ENCODE measurements around the gene PAK6.

PAK6 gene

GRCh38 chr15:40226736-40227135 is 12.1 kb upstream of the PAK6 start:
- Histone ChIP-seq H3K79me2 (ENCODE audit: low read length) (no peaks in the 10 kb centered on the region), H3K36me3 (replicated peaks; ENCODE audit: insufficient read depth, low read length) (peaks cover 9% of the 10 kb centered on the region), H3F3A (ENCODE audit: insufficient read depth, low read length) (no peaks in the 10 kb centered on the region), H2AFZ (ENCODE audit: low read length) (no peak overlapping the region), H3K27me3 (replicated peaks; ENCODE audit: insufficient read depth, low read length) (no peaks in the 10 kb centered on the region), H3K27ac (ENCODE audit: low read length) (no peak overlapping the region), H3K4me3 (ENCODE audit: low read length) (no peak overlapping the region), H3K9me3 (replicated peaks; ENCODE audit: insufficient read depth, low read length) (no peaks in the 10 kb centered on the region), H3K9me2 (replicated peaks; ENCODE audit: insufficient read depth, low read length) (no peaks in the 10 kb centered on the region), H3K9ac (ENCODE audit: low read length) (no peak overlapping the region), H3K4me1 (ENCODE audit: low read length) (0 out of 2 replicates have a peak, but pooled peaks cover 8% of the 10 kb centered on the region), H4K20me1 (ENCODE audit: insufficient read depth, low read length) (no peaks in the 10 kb centered on the region), H3K4me2 (ENCODE audit: low read depth, low read length) (no peak overlapping the region)
- TF ChIP-seq EZH2phosphoT487 (IDR thresholded peaks at IDR 0.05; ENCODE audit: low read length) (no peak), EZH2 (optimal IDR thresholded peaks at IDR 0.05; ENCODE audit: low read depth, low read length) (no peak)
- TF ChIP-seq, protein P1, sequence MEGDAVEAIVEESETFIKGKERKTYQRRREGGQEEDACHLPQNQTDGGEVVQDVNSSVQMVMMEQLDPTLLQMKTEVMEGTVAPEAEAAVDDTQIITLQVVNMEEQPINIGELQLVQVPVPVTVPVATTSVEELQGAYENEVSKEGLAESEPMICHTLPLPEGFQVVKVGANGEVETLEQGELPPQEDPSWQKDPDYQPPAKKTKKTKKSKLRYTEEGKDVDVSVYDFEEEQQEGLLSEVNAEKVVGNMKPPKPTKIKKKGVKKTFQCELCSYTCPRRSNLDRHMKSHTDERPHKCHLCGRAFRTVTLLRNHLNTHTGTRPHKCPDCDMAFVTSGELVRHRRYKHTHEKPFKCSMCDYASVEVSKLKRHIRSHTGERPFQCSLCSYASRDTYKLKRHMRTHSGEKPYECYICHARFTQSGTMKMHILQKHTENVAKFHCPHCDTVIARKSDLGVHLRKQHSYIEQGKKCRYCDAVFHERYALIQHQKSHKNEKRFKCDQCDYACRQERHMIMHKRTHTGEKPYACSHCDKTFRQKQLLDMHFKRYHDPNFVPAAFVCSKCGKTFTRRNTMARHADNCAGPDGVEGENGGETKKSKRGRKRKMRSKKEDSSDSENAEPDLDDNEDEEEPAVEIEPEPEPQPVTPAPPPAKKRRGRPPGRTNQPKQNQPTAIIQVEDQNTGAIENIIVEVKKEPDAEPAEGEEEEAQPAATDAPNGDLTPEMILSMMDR (IDR thresholded peaks at IDR 0.05; ENCODE audit: low read length), result no peak
- DNase-seq, result no peak

DNA sequence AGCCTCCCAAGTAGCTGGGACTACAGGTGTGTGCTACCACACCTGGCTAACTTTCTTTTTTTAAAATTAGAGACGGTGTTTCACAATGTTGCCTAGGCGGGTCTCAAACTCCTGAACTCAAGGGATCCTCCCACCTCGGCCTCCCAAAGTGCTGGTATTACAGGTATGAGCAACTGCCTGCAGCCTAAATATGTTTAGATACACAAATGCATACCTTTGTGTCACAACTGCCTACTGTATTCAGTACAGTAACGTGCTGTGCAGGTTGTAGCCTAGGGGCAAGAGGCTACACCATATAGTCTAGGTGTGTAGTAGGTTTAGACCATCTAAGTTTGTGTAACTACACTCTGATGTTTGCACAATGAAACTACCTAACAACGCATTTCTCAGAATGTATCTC is 9.5 kb upstream of the PAK6 start:
- H3F3A ChIP-seq (ENCODE audit: insufficient read depth, low read length), result no peaks in the 10 kb centered on the region
- no peaks in the 10 kb centered on the region for H3K9me2 ChIP-seq (replicated peaks; ENCODE audit: insufficient read depth, low read length)
- no peak overlapping the region for H3K4me2 ChIP-seq (ENCODE audit: low read depth, low read length)
- H4K20me1 ChIP-seq (ENCODE audit: insufficient read depth, low read length), result no peaks in the 10 kb centered on the region
- no peak for TF ChIP-seq EZH2phosphoT487 (IDR thresholded peaks at IDR 0.05; ENCODE audit: low read length)
- TF ChIP-seq, protein P1 (IDR thresholded peaks at IDR 0.05; ENCODE audit: low read length), result no peak
- no peak for TF ChIP-seq EZH2 (optimal IDR thresholded peaks at IDR 0.05; ENCODE audit: low read depth, low read length)
- no peak overlapping the region for H2AFZ ChIP-seq (ENCODE audit: low read length)
- H3K4me3 ChIP-seq (ENCODE audit: low read length), result no peak overlapping the region
- no peaks in the 10 kb centered on the region for H3K27me3 ChIP-seq (replicated peaks; ENCODE audit: insufficient read depth, low read length)
- H3K4me1 ChIP-seq (ENCODE audit: low read length), result peaks cover 11% of the 10 kb centered on the region; the same call in 1 of the 2 replicates
- H3K36me3 ChIP-seq (replicated peaks; ENCODE audit: insufficient read depth, low read length), result peaks cover 9% of the 10 kb centered on the region
- DNase-seq, result no peak
- no peaks in the 10 kb centered on the region for H3K9me3 ChIP-seq (replicated peaks; ENCODE audit: insufficient read depth, low read length)
- no peak overlapping the region for H3K27ac ChIP-seq (ENCODE audit: low read length)
- H3K9ac ChIP-seq (ENCODE audit: low read length), result no peak overlapping the region
- no peaks in the 10 kb centered on the region for H3K79me2 ChIP-seq (ENCODE audit: low read length)

GRCh38 chr15:40229956-40230355 is 8.9 kb upstream of the PAK6 start:
- Histone ChIP-seq H3K9me3 (replicated peaks; ENCODE audit: insufficient read depth, low read length) (no peaks in the 10 kb centered on the region), H3K9ac (ENCODE audit: low read length) (no peak overlapping the region), H3K9me2 (replicated peaks; ENCODE audit: insufficient read depth, low read length) (no peaks in the 10 kb centered on the region), H3K27me3 (replicated peaks; ENCODE audit: insufficient read depth, low read length) (no peaks in the 10 kb centered on the region), H3K27ac (ENCODE audit: low read length) (no peak overlapping the region), H3K4me3 (ENCODE audit: low read length) (no peak overlapping the region), H3K4me1 (ENCODE audit: low read length) (peaks cover 17% of the 10 kb centered on the region), H2AFZ (ENCODE audit: low read length) (no peak overlapping the region), H3K36me3 (replicated peaks; ENCODE audit: insufficient read depth, low read length) (peaks cover 5% of the 10 kb centered on the region), H4K20me1 (ENCODE audit: insufficient read depth, low read length) (no peaks in the 10 kb centered on the region), H3F3A (ENCODE audit: insufficient read depth, low read length) (no peaks in the 10 kb centered on the region; the same call in 1 of the 2 replicates), H3K79me2 (ENCODE audit: low read length) (no peaks in the 10 kb centered on the region), H3K4me2 (ENCODE audit: low read depth, low read length) (no peak overlapping the region)
- TF ChIP-seq EZH2 (optimal IDR thresholded peaks at IDR 0.05; ENCODE audit: low read depth, low read length), result no peak
- DNase-seq, result no peak

DNA sequence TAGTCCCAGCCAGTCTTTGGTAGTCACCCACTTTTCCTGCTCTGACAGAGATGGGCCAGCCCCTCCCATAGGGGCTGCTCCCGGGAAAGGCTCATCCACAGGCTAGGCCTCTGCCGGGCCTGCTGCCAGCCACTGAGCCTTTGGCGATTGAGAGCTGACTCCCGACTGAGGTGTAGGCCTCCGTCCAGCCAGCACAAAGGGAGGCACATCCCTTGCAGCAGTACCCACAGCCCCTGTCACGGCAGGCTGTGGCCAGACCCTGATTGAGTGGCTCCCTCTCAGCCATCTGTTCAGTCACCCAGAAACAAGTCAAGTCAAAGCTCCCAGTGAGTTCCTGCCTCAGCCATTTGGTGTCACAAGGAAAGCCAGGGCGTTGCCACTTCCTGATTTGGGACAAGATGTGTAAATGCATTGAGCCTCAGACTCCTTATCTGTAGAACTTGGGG is 6.2 kb upstream of the PAK6 start:
- Histone ChIP-seq H3F3A (ENCODE audit: insufficient read depth, low read length) (no peaks in the 10 kb centered on the region; the same call in 1 of the 2 replicates), H2AFZ (ENCODE audit: low read length) (no peak overlapping the region), H3K9me2 (replicated peaks; ENCODE audit: insufficient read depth, low read length) (no peaks in the 10 kb centered on the region), H3K9me3 (replicated peaks; ENCODE audit: insufficient read depth, low read length) (no peaks in the 10 kb centered on the region), H4K20me1 (ENCODE audit: insufficient read depth, low read length) (no peaks in the 10 kb centered on the region), H3K36me3 (replicated peaks; ENCODE audit: insufficient read depth, low read length) (0 out of 2 replicates have a peak, but pooled peaks cover 4% of the 10 kb centered on the region), H3K27me3 (replicated peaks; ENCODE audit: insufficient read depth, low read length) (no peaks in the 10 kb centered on the region), H3K4me2 (ENCODE audit: low read depth, low read length) (no peak overlapping the region), H3K9ac (ENCODE audit: low read length) (no peak overlapping the region), H3K79me2 (ENCODE audit: low read length) (no peaks in the 10 kb centered on the region), H3K4me3 (ENCODE audit: low read length) (no peak overlapping the region), H3K4me1 (ENCODE audit: low read length) (peaks cover 11% of the 10 kb centered on the region), H3K27ac (ENCODE audit: low read length) (no peak overlapping the region)
- TF ChIP-seq, protein P1 (IDR thresholded peaks at IDR 0.05; ENCODE audit: low read length), result no peak
- TF ChIP-seq EZH2 (optimal IDR thresholded peaks at IDR 0.05; ENCODE audit: low read depth, low read length) (no peak), EZH2phosphoT487 (IDR thresholded peaks at IDR 0.05; ENCODE audit: low read length) (no peak)
- DNase-seq, result no peak
